ENCODE data around the gene GOLGA8N.

- TF ChIP-seq CTCF (IDR thresholded peaks at IDR 0.05; ENCODE audit: borderline replicate concordance, extremely low read depth, low read length, poor library complexity, severe bottlenecking) (no peak), EZH2 (IDR thresholded peaks at IDR 0.05; ENCODE audit: borderline replicate concordance, low read depth, low read length, severe bottlenecking) (no peak)
These were observed 50.7 kb downstream of the GOLGA8N start for GRCh38 chr15:32643907-32644445.
